ENCODE results near the gene BAX.

The BAX gene

DNA sequence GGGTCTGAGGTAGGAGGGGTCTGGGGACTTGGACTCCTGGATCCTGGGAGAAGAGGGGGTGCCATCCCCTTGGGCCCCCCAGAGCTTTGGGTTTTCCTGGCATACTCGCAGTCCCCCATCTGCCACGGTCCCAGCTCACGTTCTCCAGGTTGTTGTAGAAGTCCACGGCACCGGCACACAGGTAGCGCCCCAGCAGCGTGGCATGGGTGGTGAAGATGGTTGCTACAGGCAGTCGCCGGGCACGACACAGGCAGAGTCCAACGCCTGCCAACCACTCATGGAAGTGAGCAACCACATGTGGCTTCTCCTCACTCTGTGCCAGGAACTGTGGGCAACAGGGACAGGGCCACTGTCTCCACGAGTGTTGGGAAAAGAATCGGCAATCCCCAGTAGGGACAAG is 31.0 kb downstream of the BAX start:
- no peak overlapping the region for H3K4me3 ChIP-seq (ENCODE audit: low read depth, low read length)
- in situ Hi-C loops (cut with HindIII; ENCODE audit: low sequenced_read_pairs): loop anchor here (5.0 kb wide), 1 partner anchor 188 kb away; no protein-coding TSS in a partner anchor
- no peak for DNase-seq (ENCODE audit: low read depth)
- TF ChIP-seq, protein P1, sequence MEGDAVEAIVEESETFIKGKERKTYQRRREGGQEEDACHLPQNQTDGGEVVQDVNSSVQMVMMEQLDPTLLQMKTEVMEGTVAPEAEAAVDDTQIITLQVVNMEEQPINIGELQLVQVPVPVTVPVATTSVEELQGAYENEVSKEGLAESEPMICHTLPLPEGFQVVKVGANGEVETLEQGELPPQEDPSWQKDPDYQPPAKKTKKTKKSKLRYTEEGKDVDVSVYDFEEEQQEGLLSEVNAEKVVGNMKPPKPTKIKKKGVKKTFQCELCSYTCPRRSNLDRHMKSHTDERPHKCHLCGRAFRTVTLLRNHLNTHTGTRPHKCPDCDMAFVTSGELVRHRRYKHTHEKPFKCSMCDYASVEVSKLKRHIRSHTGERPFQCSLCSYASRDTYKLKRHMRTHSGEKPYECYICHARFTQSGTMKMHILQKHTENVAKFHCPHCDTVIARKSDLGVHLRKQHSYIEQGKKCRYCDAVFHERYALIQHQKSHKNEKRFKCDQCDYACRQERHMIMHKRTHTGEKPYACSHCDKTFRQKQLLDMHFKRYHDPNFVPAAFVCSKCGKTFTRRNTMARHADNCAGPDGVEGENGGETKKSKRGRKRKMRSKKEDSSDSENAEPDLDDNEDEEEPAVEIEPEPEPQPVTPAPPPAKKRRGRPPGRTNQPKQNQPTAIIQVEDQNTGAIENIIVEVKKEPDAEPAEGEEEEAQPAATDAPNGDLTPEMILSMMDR (IDR thresholded peaks at IDR 0.05; ENCODE audit: low read depth, low read length, missing control alignments): no peak

DNA sequence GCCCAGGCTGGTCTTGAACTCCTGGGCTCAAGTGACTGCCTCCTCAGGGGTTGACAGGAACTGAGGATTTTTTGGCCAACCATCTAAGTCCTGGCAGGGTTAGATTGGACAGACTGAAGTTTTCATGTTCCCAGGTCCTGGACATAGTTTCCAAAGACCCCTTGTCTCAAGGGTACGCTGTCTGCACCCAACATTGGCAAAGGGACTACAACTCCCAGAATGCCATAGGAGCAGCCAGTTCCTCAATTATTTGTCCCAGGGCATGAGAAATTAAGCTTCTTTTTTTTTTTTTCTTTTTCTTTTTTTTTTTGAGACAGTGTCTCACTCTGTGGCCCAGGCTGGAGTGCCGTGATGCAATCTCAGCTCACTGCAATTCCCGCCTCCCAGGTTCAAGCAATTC is 31.5 kb downstream of the BAX start:
- TF ChIP-seq, protein P1 (IDR thresholded peaks at IDR 0.05; ENCODE audit: low read depth, low read length, missing control alignments): no peak
- no peak for DNase-seq (ENCODE audit: low read depth)
- in situ Hi-C loops (cut with HindIII; ENCODE audit: low sequenced_read_pairs): loop anchor here (5.0 kb wide), 1 partner anchor 189 kb away; no protein-coding TSS in a partner anchor
- H3K4me3 ChIP-seq (ENCODE audit: low read depth, low read length): no peak overlapping the region

GRCh38 chr19:48987323-48987722 is 32.6 kb downstream of the BAX start:
- in situ Hi-C loops (cut with HindIII; ENCODE audit: low sequenced_read_pairs): loop anchor here (5.0 kb wide), 1 partner anchor 190 kb away; no protein-coding TSS in a partner anchor
- no peak for DNase-seq (ENCODE audit: low read depth)
- TF ChIP-seq, protein P1 (IDR thresholded peaks at IDR 0.05; ENCODE audit: low read depth, low read length, missing control alignments): no peak
- H3K4me3 ChIP-seq (ENCODE audit: low read depth, low read length): no peak overlapping the region

GRCh38 chr19:48988286-48988685 is 33.6 kb downstream of the BAX start:
- TF ChIP-seq, protein P1 (IDR thresholded peaks at IDR 0.05; ENCODE audit: low read depth, low read length, missing control alignments): no peak
- in situ Hi-C loops (cut with HindIII; ENCODE audit: low sequenced_read_pairs): loop anchor here (5.0 kb wide), 1 partner anchor 191 kb away; no protein-coding TSS in a partner anchor
- no peak overlapping the region for H3K4me3 ChIP-seq (ENCODE audit: low read depth, low read length)
- no peak for DNase-seq (ENCODE audit: low read depth)

- DNase-seq (ENCODE audit: low read depth): no peak
- TF ChIP-seq, protein P1 (IDR thresholded peaks at IDR 0.05; ENCODE audit: low read depth, low read length, missing control alignments): no peak
- in situ Hi-C loops (cut with HindIII; ENCODE audit: low sequenced_read_pairs): loop anchor here (5.0 kb wide), 1 partner anchor 192 kb away; no protein-coding TSS in a partner anchor
- no peak overlapping the region for H3K4me3 ChIP-seq (ENCODE audit: low read depth, low read length)
Measured at GRCh38 chr19:48988860-48989259, 34.2 kb downstream of the BAX start.

GRCh38 chr19:48989701-48990291 is 35.1 kb downstream of the BAX start:
- TF ChIP-seq, protein P1 (IDR thresholded peaks at IDR 0.05; ENCODE audit: low read depth, low read length, missing control alignments): no peak
- H3K4me3 ChIP-seq (ENCODE audit: low read depth, low read length): no peak overlapping the region
- in situ Hi-C loops (cut with HindIII; ENCODE audit: low sequenced_read_pairs): loop anchor here (5.0 kb wide), 1 partner anchor 192 kb away; no protein-coding TSS in a partner anchor
- no peak for DNase-seq (ENCODE audit: low read depth)
